Measurements from ENCODE around the gene PRCC. TPM values are rescaled to one million over a fixed set of nuclear protein-coding genes. Genes with fewer than 3 reads are reported as not detected.

PRCC gene
- total and polyA plus RNA-seq, 2 of the 8 experiments (the other 6 are each of a cell fraction or from before 2014, with no cell fraction given): 95.2 to 115 TPM

DNA sequence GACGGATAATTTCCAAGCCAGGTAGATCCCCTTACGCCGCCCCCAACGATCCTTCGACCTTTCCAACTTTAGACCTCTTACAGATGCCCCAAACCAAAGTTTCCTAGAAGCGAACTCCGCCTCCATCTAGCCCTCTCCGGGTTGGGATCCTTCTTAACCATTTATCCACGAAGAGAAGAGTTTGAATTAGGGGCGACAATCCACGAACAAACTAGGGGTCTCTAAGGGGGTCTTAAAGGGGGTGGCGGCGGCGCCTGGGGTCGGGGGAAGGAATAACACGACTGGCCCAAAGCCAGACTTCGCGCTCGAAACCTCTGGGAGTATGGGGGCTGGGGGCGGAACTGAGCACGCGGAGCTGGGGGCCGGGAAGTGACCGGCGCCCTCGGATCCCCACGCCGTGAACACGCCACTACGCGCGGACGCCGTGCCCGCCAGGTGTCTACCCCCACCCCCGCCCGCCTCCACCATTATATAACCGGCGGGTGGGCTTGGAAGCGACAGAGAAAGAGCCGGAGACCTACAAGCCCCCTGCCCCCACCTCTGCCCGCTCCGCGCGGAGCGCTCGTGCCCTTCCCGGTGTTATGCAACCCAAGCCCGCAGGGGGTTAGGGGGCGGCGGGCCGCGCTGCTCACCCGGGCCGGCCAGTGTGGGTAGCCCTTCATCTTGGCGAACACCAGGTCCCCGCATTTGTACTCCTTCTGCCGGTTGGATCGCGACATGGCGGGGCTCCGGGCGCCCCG lies 16.5 kb upstream of the PRCC start:
- H3K23me2 ChIP-seq (ENCODE audit: low read depth, low read length): peaks cover 12% of the 10 kb centered on the region
- H3K56ac ChIP-seq (replicated peaks; ENCODE audit: insufficient read length, low read depth, low read length): peak overlapping the region; percentile 54
- no peak overlapping the region for H2BK20ac ChIP-seq (ENCODE audit: low read length)
- H2BK5ac ChIP-seq (ENCODE audit: low read depth, low read length): peak overlapping the region; percentile 67; the same call in 1 of the 2 replicates
- H3K14ac ChIP-seq (ENCODE audit: insufficient read length): no peak overlapping the region
- DNase-seq (ENCODE audit: low read depth in 1 of 2, low spot score in 2 of 2): peak in 1 of 2 experiments; percentile 72
- H3K79me1 ChIP-seq (ENCODE audit: low read depth, low read length): peaks cover 16% of the 10 kb centered on the region
- no peak for FAIRE-seq
- H3K27ac ChIP-seq (ENCODE audit: low read depth, low read length): peak overlapping the region; percentile 96
- H3K4me2 ChIP-seq (ENCODE audit: insufficient read depth in 1 of 2, low read depth in 2 of 2, low read length in 2 of 2): peak overlapping the region; percentile 91 to 99
- H2BK15ac ChIP-seq (ENCODE audit: low read length): 0 out of 2 replicates have a peak overlapping the region, but pooled peaks have one; percentile 40
- no peaks in the 10 kb centered on the region for H3K36me3 ChIP-seq (ENCODE audit: control insufficient read depth in 2 of 4, insufficient read depth in 4 of 4, low read length in 3 of 4)
- ChIA-PET CTCF (ENCODE audit: partially characterized antibody) (interaction anchor here (0.8 to 3.2 kb wide), 6 partner anchors 20 to 109 kb away, joined by 3 to 26 read pairs (median 3); partner anchors contain the start of gene NTRK1), POLR2A (ENCODE audit: partially characterized antibody) (interaction anchor here (0.9 to 8.8 kb wide), 18 partner anchors 9 to 90 kb away, joined by 3 to 121 read pairs (median 6); partner anchors contain the start of genes ISG20L2, METTL25B, MRPL24 and NES)
- peak overlapping the region; percentile 75 to 100 (median 84) for H3K4me3 ChIP-seq (ENCODE audit: extremely low read depth in 1 of 4, insufficient read depth in 2 of 4, low read depth in 3 of 4, low read length in 4 of 4)
- peak overlapping the region; percentile 93 for H4K8ac ChIP-seq (ENCODE audit: extremely low read depth, insufficient read depth, low read length)
- H2AK5ac ChIP-seq (ENCODE audit: low read depth, low read length): no peak overlapping the region
- WGBS, 2 experiments (ENCODE audit: extremely low coverage in 1 of 2, insufficient coverage in 1 of 2, insufficient read length in 1 of 2, insufficient replicate concordance in 2 of 2, low coverage in 1 of 2, low lambda C conversion rate in 2 of 2, missing lambda C conversion rate in 1 of 2): 1% methylated on average over 29 of the region's 64 CpGs; no CpG with 5 or more reads in 1 of the 2 experiments
- no peak overlapping the region for H2BK120ac ChIP-seq (replicated peaks; ENCODE audit: low read depth, low read length)
- peaks cover 31 to 42% (median 33%) of the 10 kb centered on the region in 4 experiments for H3K4me1 ChIP-seq (replicated peaks in 1 of 4; ENCODE audit: control insufficient read depth in 3 of 4, insufficient read depth in 4 of 4, low read length in 3 of 4)
- peak overlapping the region; percentile 53 for H3K4ac ChIP-seq (replicated peaks; ENCODE audit: insufficient read length, low read depth, low read length)
- H3K18ac ChIP-seq (ENCODE audit: extremely low read depth, low read length): peak overlapping the region; percentile 72; the same call in 1 of the 2 replicates
- H3K23ac ChIP-seq (ENCODE audit: insufficient read length): no peak overlapping the region
- H4K91ac ChIP-seq (replicated peaks; ENCODE audit: insufficient read length, low read length): peak overlapping the region; percentile 30
- peak overlapping the region; percentile 57 for H4K5ac ChIP-seq (ENCODE audit: insufficient read length, low read depth, low read length)
- no peaks in the 10 kb centered on the region for H3K9me3 ChIP-seq (ENCODE audit: insufficient read depth in 2 of 2, low read depth in 1 of 2, low read length in 1 of 2)
- no peaks in the 10 kb centered on the region for H3K27me3 ChIP-seq (replicated peaks in 1 of 4; ENCODE audit: control insufficient read depth in 3 of 4, extremely low read depth in 1 of 4, insufficient read depth in 3 of 4, low read length in 3 of 4)
- H2BK12ac ChIP-seq (ENCODE audit: low read depth, low read length): peak overlapping the region; percentile 33; the same call in 1 of the 2 replicates
- peak overlapping the region; percentile 80 to 96 (median 90) for H3K9ac ChIP-seq (replicated peaks in 1 of 4; ENCODE audit: extremely low read depth in 1 of 4, low read depth in 3 of 4, low read length in 3 of 4)
- no peak overlapping the region for H2AFZ ChIP-seq (ENCODE audit: low read length)
- H4K20me1 ChIP-seq (replicated peaks in 1 of 2; ENCODE audit: control insufficient read depth in 1 of 2, insufficient read depth in 2 of 2, low read length in 2 of 2): peaks cover 0 to 3% of the 10 kb centered on the region in 2 experiments
- peaks cover 27 to 60% of the 10 kb centered on the region in 2 experiments for H3K79me2 ChIP-seq (ENCODE audit: control insufficient read depth in 1 of 2, insufficient read depth in 2 of 2, low read length in 2 of 2)
- TF ChIP-seq CTBP2 (IDR thresholded peaks at IDR 0.05; ENCODE audit: borderline replicate concordance, insufficient read depth, insufficient read length, low read length) (peak; percentile 32), POLR2A (IDR thresholded peaks at IDR 0.05; ENCODE audit: control extremely low read depth in 1 of 2, low read depth in 2 of 2, low read length in 2 of 2) (peak in 1 of 2 experiments; percentile 48; a peak in 1 of 3 replicates), MAFK (IDR thresholded peaks at IDR 0.05; ENCODE audit: low read depth, low read length) (no peak), GTF2F1 (IDR thresholded peaks at IDR 0.05; ENCODE audit: borderline replicate concordance, low read depth, low read length) (no peak), RFX5 (IDR thresholded peaks at IDR 0.05; ENCODE audit: borderline replicate concordance, low read depth, low read length) (no peak), CEBPB (IDR thresholded peaks at IDR 0.05; ENCODE audit: low read depth, low read length) (peak; percentile 94), TAF1 (IDR thresholded peaks at IDR 0.05; ENCODE audit: low read depth, low read length) (peak; percentile 28; the same call in 1 of the 2 replicates), TAF7 (optimal IDR thresholded peaks at IDR 0.05; ENCODE audit: borderline replicate concordance, low read depth, low read length) (peak; percentile 9), POLR2AphosphoS5 (IDR thresholded peaks at IDR 0.05; ENCODE audit: low read depth, low read length) (peak; percentile 67; the same call in 1 of the 2 replicates), SP1 (IDR thresholded peaks at IDR 0.05; ENCODE audit: low read depth, low read length) (0 out of 2 replicates have a peak, but pooled peaks have one; percentile 7), SP2 (IDR thresholded peaks at IDR 0.05; ENCODE audit: low read length) (no peak)
- TF ChIP-seq, protein P1, sequence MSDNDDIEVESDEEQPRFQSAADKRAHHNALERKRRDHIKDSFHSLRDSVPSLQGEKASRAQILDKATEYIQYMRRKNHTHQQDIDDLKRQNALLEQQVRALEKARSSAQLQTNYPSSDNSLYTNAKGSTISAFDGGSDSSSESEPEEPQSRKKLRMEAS (IDR thresholded peaks at IDR 0.05): peak; percentile 54
